ENCODE measurements around the gene MAP2K2.
"Not testable (repeated sequence)": the region's sequence is repeated elsewhere in the genome, so short reads cannot be mapped to it uniquely, and the experiment has no call there.

The MAP2K2 gene

GRCh38 chr19:4135386-4135785 lies 11.5 kb upstream of the MAP2K2 start:
- DNase-seq (ENCODE audit: low read depth); H3K4me3 ChIP-seq (ENCODE audit: low read depth, low read length): not testable (repeated sequence)

DNA sequence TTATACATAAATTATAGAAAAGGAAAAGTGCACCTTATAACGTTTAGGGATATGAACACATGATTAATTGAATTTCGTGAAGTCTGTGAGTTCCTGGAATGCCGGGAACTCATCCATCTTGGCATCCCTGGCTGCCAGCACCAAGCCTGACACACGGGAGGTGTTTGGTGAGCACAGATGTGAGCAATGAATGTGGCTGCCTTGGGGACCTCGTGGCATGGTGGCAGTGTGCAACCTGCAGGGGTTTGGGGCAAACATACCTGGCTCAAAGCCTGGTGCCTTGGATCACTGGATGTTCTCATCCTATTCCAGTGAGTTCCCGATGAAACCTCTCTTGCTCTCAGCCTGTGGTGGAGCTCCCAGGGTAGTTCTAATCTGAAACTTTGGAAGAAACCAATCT lies 10.4 kb upstream of the MAP2K2 start:
- H3K4me3 ChIP-seq (ENCODE audit: low read depth, low read length) = no peak overlapping the region
- DNase-seq (ENCODE audit: low read depth) = no peak

GRCh38 chr19:4130744-4131438 lies 7.0 kb upstream of the MAP2K2 start:
- peak; percentile 33 for DNase-seq (ENCODE audit: low read depth)
- H3K4me3 ChIP-seq (ENCODE audit: low read depth, low read length) = no peak overlapping the region

GRCh38 chr19:4129050-4129449 lies 5.1 kb upstream of the MAP2K2 start:
- H3K4me3 ChIP-seq (ENCODE audit: low read depth, low read length); DNase-seq (ENCODE audit: low read depth): not testable (repeated sequence)

GRCh38 chr19:4127322-4127721 lies 3.4 kb upstream of the MAP2K2 start:
- not testable (repeated sequence) for H3K4me3 ChIP-seq (ENCODE audit: low read depth, low read length); DNase-seq (ENCODE audit: low read depth)

GRCh38 chr19:4124638-4125037 lies 716 bp upstream of the MAP2K2 start:
- no peak for DNase-seq (ENCODE audit: low read depth)
- H3K4me3 ChIP-seq (ENCODE audit: low read depth, low read length) = peak overlapping the region; percentile 79

- peak overlapping the region; percentile 79 for H3K4me3 ChIP-seq (ENCODE audit: low read depth, low read length)
- no peak for DNase-seq (ENCODE audit: low read depth)
Measured at GRCh38 chr19:4122480-4122879, 1.4 kb downstream of the MAP2K2 start.

DNA sequence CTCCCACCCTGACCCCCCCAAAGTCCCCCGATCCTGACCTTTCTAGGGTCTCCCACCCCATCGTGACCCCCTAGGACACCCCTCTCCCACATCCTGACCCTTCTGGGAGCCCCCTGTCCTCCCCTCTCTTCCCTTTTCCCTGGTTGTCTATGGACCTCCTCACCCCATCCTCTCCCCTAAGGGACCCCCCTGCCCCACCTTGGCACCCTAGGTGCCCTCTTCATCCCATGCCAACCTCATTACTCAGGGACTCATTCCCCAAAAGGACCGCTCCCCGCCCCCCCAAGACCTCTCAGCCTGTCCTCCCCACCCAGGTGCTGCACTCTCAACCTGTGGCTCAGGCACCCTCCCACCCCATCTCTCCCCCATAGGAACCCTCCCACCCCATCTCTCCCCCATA lies 2.1 kb downstream of the MAP2K2 start:
- no peak for DNase-seq (ENCODE audit: low read depth)
- no peak overlapping the region for H3K4me3 ChIP-seq (ENCODE audit: low read depth, low read length)

DNA sequence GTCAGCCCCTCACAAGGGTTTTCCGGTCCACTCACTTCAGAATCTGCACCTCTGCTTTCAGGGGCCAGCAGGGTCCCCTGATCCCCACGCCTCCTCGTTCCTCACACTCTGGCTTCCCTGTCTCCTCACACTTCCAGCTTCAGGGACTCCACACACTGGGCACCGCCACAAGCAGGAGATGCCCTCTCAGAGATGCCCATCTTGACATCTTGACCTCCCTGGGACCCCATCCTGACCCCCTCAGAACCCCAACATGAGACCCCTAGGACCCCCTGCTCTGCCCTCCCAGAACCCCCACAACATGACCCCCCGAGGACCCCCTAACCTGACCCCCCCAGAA lies 2.7 kb downstream of the MAP2K2 start:
- DNase-seq (ENCODE audit: low read depth) = no peak
- H3K4me3 ChIP-seq (ENCODE audit: low read depth, low read length) = no peak overlapping the region

GRCh38 chr19:4120559-4121272 lies 3.2 kb downstream of the MAP2K2 start:
- DNase-seq (ENCODE audit: low read depth) = no peak
- H3K4me3 ChIP-seq (ENCODE audit: low read depth, low read length) = no peak overlapping the region

GRCh38 chr19:4119763-4120162 lies 4.2 kb downstream of the MAP2K2 start:
- no peak overlapping the region for H3K4me3 ChIP-seq (ENCODE audit: low read depth, low read length)
- DNase-seq (ENCODE audit: low read depth) = no peak

DNA sequence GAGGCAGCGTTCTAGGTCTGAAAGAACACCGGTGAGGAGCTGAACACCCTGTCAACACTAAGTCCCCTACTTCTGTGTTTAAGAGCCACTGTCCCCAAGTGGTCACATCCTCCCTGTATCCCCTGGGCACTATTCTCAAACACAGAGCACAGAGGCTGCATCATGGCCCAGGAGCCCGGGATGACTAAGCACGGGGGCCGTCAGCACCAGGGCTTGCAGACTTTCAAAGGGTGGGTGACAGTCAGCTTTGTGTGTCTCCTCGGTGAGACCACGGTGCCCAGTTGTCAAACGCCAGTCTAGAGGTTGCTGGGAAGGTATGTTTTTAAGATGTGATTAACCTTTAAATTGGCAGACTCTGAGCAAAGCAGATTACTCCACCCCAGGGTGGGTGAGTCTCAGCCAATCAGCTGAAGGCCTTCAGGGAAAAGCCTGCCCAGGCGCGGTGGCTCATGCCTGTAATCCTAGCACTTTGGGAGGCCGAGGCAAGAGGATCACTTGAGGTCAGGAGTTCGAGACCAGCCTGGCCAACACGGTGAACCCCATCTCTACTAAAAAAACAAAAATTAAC lies 8.0 kb downstream of the MAP2K2 start:
- H3K4me3 ChIP-seq (ENCODE audit: low read depth, low read length) = no peak overlapping the region
- no peak for DNase-seq (ENCODE audit: low read depth)

- no peak overlapping the region for H3K4me3 ChIP-seq (ENCODE audit: low read depth, low read length)
- DNase-seq (ENCODE audit: low read depth) = no peak
Measured at GRCh38 chr19:4115050-4115817, 8.7 kb downstream of the MAP2K2 start.

GRCh38 chr19:4114181-4114580 lies 9.7 kb downstream of the MAP2K2 start:
- no peak overlapping the region for H3K4me3 ChIP-seq (ENCODE audit: low read depth, low read length)
- DNase-seq (ENCODE audit: low read depth) = no peak

GRCh38 chr19:4113398-4114088 lies 10.4 kb downstream of the MAP2K2 start:
- H3K4me3 ChIP-seq (ENCODE audit: low read depth, low read length) = no peak overlapping the region
- DNase-seq (ENCODE audit: low read depth) = no peak

DNA sequence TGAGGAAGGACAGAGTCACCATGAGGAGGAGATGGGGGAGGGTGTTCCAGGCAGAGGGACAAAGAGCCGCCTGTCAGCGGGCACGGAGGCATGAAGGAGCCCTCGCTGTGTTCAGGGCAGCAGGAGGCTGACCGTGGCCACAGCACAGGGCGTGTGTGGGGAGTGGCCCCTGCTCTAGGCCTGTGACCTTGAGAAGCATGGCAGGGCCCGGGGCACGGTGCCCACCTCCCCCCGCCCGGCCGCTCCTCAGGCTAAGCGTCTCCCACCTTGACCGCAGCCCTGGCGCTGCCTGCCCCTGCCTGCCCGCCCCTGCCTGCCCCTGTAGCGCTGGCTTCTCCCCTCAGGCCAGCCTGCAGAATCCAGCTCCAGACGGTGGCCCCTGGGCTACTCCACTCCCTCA lies 11.6 kb downstream of the MAP2K2 start:
- H3K4me3 ChIP-seq (ENCODE audit: low read depth, low read length) = no peak overlapping the region
- DNase-seq (ENCODE audit: low read depth) = no peak

DNA sequence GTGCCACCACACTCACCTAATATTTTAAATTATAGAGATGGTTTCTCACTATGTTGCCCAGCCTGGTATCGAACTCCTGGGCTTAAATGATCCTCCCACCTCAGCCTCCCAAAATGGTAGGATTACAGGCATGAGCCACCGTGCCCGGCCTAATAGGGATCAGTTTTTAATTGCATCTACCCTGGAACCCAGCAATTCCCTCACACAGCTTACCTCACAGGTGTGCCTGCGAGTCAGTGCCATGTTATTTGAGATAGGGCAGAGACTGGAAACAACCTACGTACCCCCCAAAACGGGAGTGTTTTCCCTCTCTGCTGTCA lies 14.3 kb downstream of the MAP2K2 start:
- DNase-seq (ENCODE audit: low read depth) = no peak
- no peak overlapping the region for H3K4me3 ChIP-seq (ENCODE audit: low read depth, low read length)

- H3K4me3 ChIP-seq (ENCODE audit: low read depth, low read length) = no peak overlapping the region
- no peak for DNase-seq (ENCODE audit: low read depth)
Measured at GRCh38 chr19:4108767-4109625, 14.9 kb downstream of the MAP2K2 start.

- DNase-seq (ENCODE audit: low read depth) = no peak
- H3K4me3 ChIP-seq (ENCODE audit: low read depth, low read length) = no peak overlapping the region
Measured at GRCh38 chr19:4103080-4103433, 20.9 kb downstream of the MAP2K2 start.
